Rectal smooth muscle tissue (tissue), 1 donor: ENCODE data around the gene LTBP3.
"Not testable (repeated sequence)": the region's sequence is repeated elsewhere in the genome, so short reads cannot be mapped to it uniquely, and the experiment has no call there.

Source experiments
- H3K27ac ChIP-seq: one replicate; pipeline ENCODE4 v1.7.0; 2013; ENCODE audit warnings: low read depth, low read length, inconsistent platforms
- H3K27me3 ChIP-seq: one replicate; pipeline ENCODE4 v1.7.0; 2013; ENCODE audit warnings: low read length; ENCODE audit not compliant: control insufficient read depth, insufficient read depth
- H3K36me3 ChIP-seq: one replicate; pipeline ENCODE4 v1.7.0; 2013; ENCODE audit warnings: low read length; ENCODE audit not compliant: control insufficient read depth, insufficient read depth
- H3K4me1 ChIP-seq: one replicate; pipeline ENCODE4 v1.7.0; 2013; ENCODE audit warnings: low read length; ENCODE audit not compliant: control insufficient read depth, insufficient read depth
- H3K4me3 ChIP-seq: one replicate; pipeline ENCODE4 v1.7.0; 2013; ENCODE audit warnings: low read length
- H3K9ac ChIP-seq: one replicate; pipeline ENCODE4 v1.7.0; 2013; ENCODE audit warnings: low read length

Gene LTBP3

GRCh38 chr11:65516135-65516968 lies 41.8 kb downstream of the LTBP3 start:
- Histone ChIP-seq H3K27ac (no peak overlapping the region), H3K36me3 (no peaks in the 10 kb centered on the region), H3K4me3 (no peak overlapping the region), H3K9ac (no peak overlapping the region), H3K4me1 (no peaks in the 10 kb centered on the region), H3K27me3 (no peaks in the 10 kb centered on the region)

GRCh38 chr11:65512311-65512710 lies 45.8 kb downstream of the LTBP3 start:
- not testable (repeated sequence) for H3K27me3 ChIP-seq, H3K4me3 ChIP-seq, H3K4me1 ChIP-seq, H3K36me3 ChIP-seq, H3K9ac ChIP-seq, H3K27ac ChIP-seq

- Histone ChIP-seq H3K27me3 (no peaks in the 10 kb centered on the region), H3K27ac (peak overlapping the region; percentile 100), H3K4me1 (peaks cover 27% of the 10 kb centered on the region), H3K9ac (no peak overlapping the region), H3K36me3 (peaks cover 34% of the 10 kb centered on the region), H3K4me3 (peak overlapping the region; percentile 33)
Observed at GRCh38 chr11:65506772-65507505, 51.2 kb downstream of the LTBP3 start.

GRCh38 chr11:65506290-65506771 lies 51.8 kb downstream of the LTBP3 start:
- peak overlapping the region; percentile 100 for H3K27ac ChIP-seq
- H3K36me3 ChIP-seq: peaks cover 40% of the 10 kb centered on the region
- peak overlapping the region; percentile 100 for H3K4me3 ChIP-seq
- no peak overlapping the region for H3K9ac ChIP-seq
- H3K4me1 ChIP-seq: peaks cover 27% of the 10 kb centered on the region
- no peaks in the 10 kb centered on the region for H3K27me3 ChIP-seq

GRCh38 chr11:65505466-65506289 lies 52.5 kb downstream of the LTBP3 start:
- Histone ChIP-seq H3K27ac (peak overlapping the region; percentile 100), H3K4me3 (peak overlapping the region; percentile 100), H3K9ac (peak overlapping the region; percentile 4), H3K27me3 (no peaks in the 10 kb centered on the region), H3K4me1 (peaks cover 27% of the 10 kb centered on the region), H3K36me3 (peaks cover 47% of the 10 kb centered on the region)

GRCh38 chr11:65504674-65505465 lies 53.3 kb downstream of the LTBP3 start:
- peak overlapping the region; percentile 100 for H3K4me3 ChIP-seq
- peak overlapping the region; percentile 100 for H3K27ac ChIP-seq
- H3K36me3 ChIP-seq: peaks cover 51% of the 10 kb centered on the region
- H3K4me1 ChIP-seq: peaks cover 27% of the 10 kb centered on the region
- H3K27me3 ChIP-seq: no peaks in the 10 kb centered on the region
- peak overlapping the region; percentile 4 for H3K9ac ChIP-seq

- Histone ChIP-seq H3K4me3 (peak overlapping the region; percentile 100), H3K27me3 (no peaks in the 10 kb centered on the region), H3K27ac (peak overlapping the region; percentile 100), H3K36me3 (peaks cover 51% of the 10 kb centered on the region), H3K4me1 (peaks cover 27% of the 10 kb centered on the region), H3K9ac (peak overlapping the region; percentile 25)
Observed at GRCh38 chr11:65503949-65504673, 54.0 kb downstream of the LTBP3 start.

- no peaks in the 10 kb centered on the region for H3K27me3 ChIP-seq
- peaks cover 27% of the 10 kb centered on the region for H3K4me1 ChIP-seq
- peak overlapping the region; percentile 98 for H3K9ac ChIP-seq
- H3K4me3 ChIP-seq: peak overlapping the region; percentile 100
- peaks cover 51% of the 10 kb centered on the region for H3K36me3 ChIP-seq
- peak overlapping the region; percentile 100 for H3K27ac ChIP-seq
Observed at GRCh38 chr11:65503368-65503948, 54.7 kb downstream of the LTBP3 start.

GRCh38 chr11:65502555-65503367 lies 55.4 kb downstream of the LTBP3 start:
- peaks cover 27% of the 10 kb centered on the region for H3K4me1 ChIP-seq
- H3K27me3 ChIP-seq: no peaks in the 10 kb centered on the region
- H3K4me3 ChIP-seq: peak overlapping the region; percentile 100
- H3K36me3 ChIP-seq: peaks cover 51% of the 10 kb centered on the region
- H3K9ac ChIP-seq: peak overlapping the region; percentile 98
- peak overlapping the region; percentile 100 for H3K27ac ChIP-seq

GRCh38 chr11:65502274-65502554 lies 55.9 kb downstream of the LTBP3 start:
- H3K4me3 ChIP-seq: peak overlapping the region; percentile 100
- peak overlapping the region; percentile 98 for H3K9ac ChIP-seq
- peaks cover 51% of the 10 kb centered on the region for H3K36me3 ChIP-seq
- H3K4me1 ChIP-seq: peaks cover 22% of the 10 kb centered on the region
- H3K27me3 ChIP-seq: no peaks in the 10 kb centered on the region
- H3K27ac ChIP-seq: peak overlapping the region; percentile 100
